ENCODE results near the gene PLCB2.

Gene PLCB2

DNA sequence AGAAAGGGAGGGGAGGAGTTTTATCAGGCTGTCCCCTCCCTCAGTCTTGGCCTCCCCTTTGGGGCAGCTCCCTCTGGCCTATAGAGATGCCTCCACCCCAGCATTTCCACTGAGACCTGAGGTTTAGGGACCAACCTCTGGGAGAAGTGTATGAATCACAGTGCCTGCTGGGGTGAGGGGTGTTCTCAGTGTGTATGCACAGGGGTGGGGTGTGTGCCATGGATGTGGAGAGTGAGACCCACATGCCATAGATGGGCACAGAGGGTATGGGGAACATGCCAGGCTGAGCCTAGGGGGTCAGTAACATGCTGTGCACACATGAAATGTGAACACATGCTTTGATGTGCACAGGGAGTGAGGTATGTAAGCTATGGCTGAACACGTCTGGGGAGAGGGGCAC, 12.4 kb downstream of the PLCB2 start:
- WGBS, 2 experiments, result 91 to 100% methylated on average over 1 of the region's 1 CpG
- Histone ChIP-seq H3K4me1 (ENCODE audit: control insufficient read depth, insufficient read depth, low read length) (peaks cover 30% of the 10 kb centered on the region), H3K27me3 (ENCODE audit: control insufficient read depth, insufficient read depth, low read length, poor library complexity, severe bottlenecking) (peaks cover 30% of the 10 kb centered on the region), H3K36me3 (ENCODE audit: control insufficient read depth, insufficient read depth, low read length) (no peaks in the 10 kb centered on the region), H3K27ac (ENCODE audit: insufficient read depth, low read depth, low read length, poor library complexity, severe bottlenecking) (no peak overlapping the region), H3K4me3 (ENCODE audit: insufficient read depth, low read depth, low read length) (no peak overlapping the region), H3K9me3 (ENCODE audit: control insufficient read depth, low read length) (peaks cover under 1% of the 10 kb centered on the region)

- no peaks in the 10 kb centered on the region for H3K36me3 ChIP-seq (ENCODE audit: control insufficient read depth, insufficient read depth, low read length)
- no peak overlapping the region for H3K4me3 ChIP-seq (ENCODE audit: insufficient read depth, low read depth, low read length)
- peaks cover 30% of the 10 kb centered on the region for H3K4me1 ChIP-seq (ENCODE audit: control insufficient read depth, insufficient read depth, low read length)
- no peak overlapping the region for H3K27ac ChIP-seq (ENCODE audit: insufficient read depth, low read depth, low read length, poor library complexity, severe bottlenecking)
- H3K9me3 ChIP-seq (ENCODE audit: control insufficient read depth, low read length), result no peaks in the 10 kb centered on the region
- WGBS, 2 experiments, result 84 to 85% methylated on average over 20 of the region's 20 CpGs
- peaks cover 38% of the 10 kb centered on the region for H3K27me3 ChIP-seq (ENCODE audit: control insufficient read depth, insufficient read depth, low read length, poor library complexity, severe bottlenecking)
Observed at GRCh38 chr15:40293905-40294895, 13.5 kb downstream of the PLCB2 start.

DNA sequence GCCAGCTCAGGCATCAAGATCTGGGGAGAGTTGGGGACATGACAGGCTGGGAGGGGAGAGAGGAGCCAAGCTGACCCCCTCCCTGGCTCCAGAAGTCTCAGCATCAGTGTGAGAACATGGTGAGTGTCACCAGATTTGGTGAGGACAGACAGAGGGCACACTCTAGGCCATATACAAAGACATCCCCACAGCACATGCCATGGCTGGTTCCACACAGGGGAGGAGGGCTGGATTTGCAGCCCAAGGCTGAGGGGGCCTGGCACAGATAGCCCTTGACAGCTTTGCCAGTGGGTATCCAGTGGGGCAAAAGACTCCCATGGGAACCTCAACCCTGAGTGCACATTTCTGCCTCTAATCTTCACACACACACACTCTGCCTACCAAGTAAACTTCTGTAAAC, 14.7 kb downstream of the PLCB2 start:
- H3K4me3 ChIP-seq (ENCODE audit: insufficient read depth, low read depth, low read length), result no peak overlapping the region
- peaks cover 30% of the 10 kb centered on the region for H3K4me1 ChIP-seq (ENCODE audit: control insufficient read depth, insufficient read depth, low read length)
- no peaks in the 10 kb centered on the region for H3K9me3 ChIP-seq (ENCODE audit: control insufficient read depth, low read length)
- no peak overlapping the region for H3K27ac ChIP-seq (ENCODE audit: insufficient read depth, low read depth, low read length, poor library complexity, severe bottlenecking)
- H3K27me3 ChIP-seq (ENCODE audit: control insufficient read depth, insufficient read depth, low read length, poor library complexity, severe bottlenecking), result peaks cover 38% of the 10 kb centered on the region
- no peaks in the 10 kb centered on the region for H3K36me3 ChIP-seq (ENCODE audit: control insufficient read depth, insufficient read depth, low read length)

DNA sequence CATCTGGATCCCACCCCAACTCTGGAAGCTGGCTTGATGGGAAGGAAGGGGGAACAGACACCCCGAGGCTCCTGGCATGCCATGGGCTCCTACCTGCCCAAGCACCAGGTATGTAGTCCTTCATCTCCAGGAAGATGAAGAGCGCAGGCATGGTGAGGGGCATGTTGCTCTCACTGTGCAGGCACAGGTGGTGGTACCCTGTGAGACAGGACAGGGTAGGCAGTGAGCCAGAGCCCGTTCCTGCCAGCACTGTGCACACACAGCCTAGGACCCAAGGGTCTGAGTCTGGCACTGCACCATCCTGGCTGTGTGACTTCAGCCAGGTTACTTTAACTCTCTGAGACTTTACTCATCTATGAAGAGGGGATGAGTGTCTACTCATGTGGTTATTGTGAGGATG, 15.5 kb downstream of the PLCB2 start:
- Histone ChIP-seq H3K4me3 (ENCODE audit: insufficient read depth, low read depth, low read length) (no peak overlapping the region), H3K4me1 (ENCODE audit: control insufficient read depth, insufficient read depth, low read length) (peaks cover 30% of the 10 kb centered on the region), H3K9me3 (ENCODE audit: control insufficient read depth, low read length) (no peaks in the 10 kb centered on the region), H3K27me3 (ENCODE audit: control insufficient read depth, insufficient read depth, low read length, poor library complexity, severe bottlenecking) (peaks cover 38% of the 10 kb centered on the region), H3K27ac (ENCODE audit: insufficient read depth, low read depth, low read length, poor library complexity, severe bottlenecking) (no peak overlapping the region), H3K36me3 (ENCODE audit: control insufficient read depth, insufficient read depth, low read length) (no peaks in the 10 kb centered on the region)
- 92 to 93% methylated on average over 3 of the region's 3 CpGs for WGBS, 2 experiments

- 2% methylated on average over 68 of the region's 68 CpGs for WGBS, 2 experiments
- H3K27me3 ChIP-seq (ENCODE audit: control insufficient read depth, insufficient read depth, low read length, poor library complexity, severe bottlenecking), result peaks cover 39% of the 10 kb centered on the region
- H3K4me1 ChIP-seq (ENCODE audit: control insufficient read depth, insufficient read depth, low read length), result peaks cover 37% of the 10 kb centered on the region
- H3K4me3 ChIP-seq (ENCODE audit: insufficient read depth, low read depth, low read length), result peak overlapping the region; percentile 32
- no peaks in the 10 kb centered on the region for H3K36me3 ChIP-seq (ENCODE audit: control insufficient read depth, insufficient read depth, low read length)
- no peaks in the 10 kb centered on the region for H3K9me3 ChIP-seq (ENCODE audit: control insufficient read depth, low read length)
- H3K27ac ChIP-seq (ENCODE audit: insufficient read depth, low read depth, low read length, poor library complexity, severe bottlenecking), result no peak overlapping the region
Observed at GRCh38 chr15:40290918-40291574, 16.7 kb downstream of the PLCB2 start.

DNA sequence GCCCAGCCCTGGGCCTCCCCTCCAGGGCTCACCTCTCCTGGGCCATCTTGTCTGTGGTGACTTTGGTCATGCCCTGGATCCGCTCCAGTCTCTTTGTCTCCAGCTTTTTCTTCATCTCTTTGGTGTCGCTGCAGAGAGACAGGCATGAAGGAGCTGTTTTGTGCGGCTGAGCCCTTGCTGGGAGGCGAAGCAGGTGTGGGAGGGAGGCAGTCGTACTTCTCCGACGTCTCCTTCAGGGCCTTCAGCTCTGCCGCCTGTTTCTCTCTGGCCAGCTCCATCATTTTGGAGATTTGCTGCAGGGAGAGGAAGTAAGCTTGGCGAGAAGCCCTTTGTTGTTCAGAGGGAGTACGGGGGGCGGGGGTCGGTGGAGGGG, 17.2 kb downstream of the PLCB2 start:
- no peak overlapping the region for H3K27ac ChIP-seq (ENCODE audit: insufficient read depth, low read depth, low read length, poor library complexity, severe bottlenecking)
- peaks cover 44% of the 10 kb centered on the region for H3K27me3 ChIP-seq (ENCODE audit: control insufficient read depth, insufficient read depth, low read length, poor library complexity, severe bottlenecking)
- no peaks in the 10 kb centered on the region for H3K9me3 ChIP-seq (ENCODE audit: control insufficient read depth, low read length)
- H3K4me3 ChIP-seq (ENCODE audit: insufficient read depth, low read depth, low read length), result no peak overlapping the region
- 22 to 25% methylated on average over 11 to 12 of the region's 12 CpGs for WGBS, 2 experiments
- peaks cover 43% of the 10 kb centered on the region for H3K4me1 ChIP-seq (ENCODE audit: control insufficient read depth, insufficient read depth, low read length)
- H3K36me3 ChIP-seq (ENCODE audit: control insufficient read depth, insufficient read depth, low read length), result no peaks in the 10 kb centered on the region

- H3K27me3 ChIP-seq (ENCODE audit: control insufficient read depth, insufficient read depth, low read length, poor library complexity, severe bottlenecking), result peaks cover 57% of the 10 kb centered on the region
Observed at GRCh38 chr15:40289140-40289775, 18.5 kb downstream of the PLCB2 start.

DNA sequence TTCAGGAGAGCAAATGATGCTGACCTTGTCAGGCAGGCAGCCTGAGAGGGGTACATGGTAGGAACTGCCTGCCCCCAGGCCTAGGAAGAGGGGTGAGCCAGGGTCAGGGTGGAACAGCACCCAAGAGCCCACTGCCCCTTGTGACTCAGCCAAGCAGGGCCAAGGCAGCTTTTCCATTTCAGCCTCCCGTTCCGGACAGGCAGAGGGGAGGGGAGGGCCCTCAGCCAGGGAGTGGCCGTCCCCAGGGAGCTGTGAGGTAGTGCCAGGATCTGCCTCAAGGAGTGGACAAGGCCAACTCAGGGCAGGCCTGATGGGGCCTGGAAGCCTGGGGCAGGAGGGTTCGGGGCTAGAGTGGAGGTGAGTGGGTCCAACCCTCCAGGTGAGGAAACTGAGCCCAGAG, 19.8 kb downstream of the PLCB2 start:
- Histone ChIP-seq H3K4me3 (ENCODE audit: insufficient read depth, low read depth, low read length) (no peak overlapping the region), H3K4me1 (ENCODE audit: control insufficient read depth, insufficient read depth, low read length) (peaks cover 36% of the 10 kb centered on the region), H3K36me3 (ENCODE audit: control insufficient read depth, insufficient read depth, low read length) (no peaks in the 10 kb centered on the region), H3K27ac (ENCODE audit: insufficient read depth, low read depth, low read length, poor library complexity, severe bottlenecking) (no peak overlapping the region), H3K27me3 (ENCODE audit: control insufficient read depth, insufficient read depth, low read length, poor library complexity, severe bottlenecking) (peaks cover 67% of the 10 kb centered on the region), H3K9me3 (ENCODE audit: control insufficient read depth, low read length) (no peaks in the 10 kb centered on the region)
- WGBS, 2 experiments, result 73 to 78% methylated on average over 4 of the region's 4 CpGs

More at GRCh38 chr15:40289140-40289775, 18.5 kb downstream of the PLCB2 start:
- Histone ChIP-seq H3K9me3 (ENCODE audit: control insufficient read depth, low read length) (no peaks in the 10 kb centered on the region), H3K27ac (ENCODE audit: insufficient read depth, low read depth, low read length, poor library complexity, severe bottlenecking) (no peak overlapping the region), H3K4me3 (ENCODE audit: insufficient read depth, low read depth, low read length) (no peak overlapping the region), H3K4me1 (ENCODE audit: control insufficient read depth, insufficient read depth, low read length) (peaks cover 43% of the 10 kb centered on the region), H3K36me3 (ENCODE audit: control insufficient read depth, insufficient read depth, low read length) (no peaks in the 10 kb centered on the region)
- 79% methylated on average over 6 of the region's 6 CpGs for WGBS, 2 experiments

DNA sequence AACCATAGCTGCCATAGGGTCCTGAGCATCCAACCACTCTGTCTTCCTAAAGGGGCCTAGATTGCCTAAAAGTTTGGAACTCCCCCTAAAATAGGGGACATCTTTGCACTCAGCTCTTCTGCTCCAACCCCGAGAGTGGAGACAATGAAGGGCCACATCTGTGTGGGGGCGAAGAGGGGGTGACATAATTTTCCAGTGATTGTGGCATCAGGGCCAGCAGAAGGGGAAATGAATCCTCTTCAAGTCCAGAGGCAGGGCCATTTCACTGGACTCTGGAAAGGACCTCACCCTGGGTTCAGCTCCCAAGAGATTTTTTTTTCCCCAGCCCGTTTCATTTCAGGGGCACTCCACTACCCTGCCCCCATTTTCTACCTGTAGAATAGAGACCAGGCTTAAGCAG, 20.2 kb downstream of the PLCB2 start:
- peaks cover 67% of the 10 kb centered on the region for H3K27me3 ChIP-seq (ENCODE audit: control insufficient read depth, insufficient read depth, low read length, poor library complexity, severe bottlenecking)
- H3K9me3 ChIP-seq (ENCODE audit: control insufficient read depth, low read length), result no peaks in the 10 kb centered on the region
- no peaks in the 10 kb centered on the region for H3K36me3 ChIP-seq (ENCODE audit: control insufficient read depth, insufficient read depth, low read length)
- WGBS, 2 experiments, result 95 to 96% methylated on average over 3 of the region's 3 CpGs
- H3K4me1 ChIP-seq (ENCODE audit: control insufficient read depth, insufficient read depth, low read length), result peaks cover 34% of the 10 kb centered on the region
- H3K4me3 ChIP-seq (ENCODE audit: insufficient read depth, low read depth, low read length), result no peak overlapping the region
- H3K27ac ChIP-seq (ENCODE audit: insufficient read depth, low read depth, low read length, poor library complexity, severe bottlenecking), result no peak overlapping the region

DNA sequence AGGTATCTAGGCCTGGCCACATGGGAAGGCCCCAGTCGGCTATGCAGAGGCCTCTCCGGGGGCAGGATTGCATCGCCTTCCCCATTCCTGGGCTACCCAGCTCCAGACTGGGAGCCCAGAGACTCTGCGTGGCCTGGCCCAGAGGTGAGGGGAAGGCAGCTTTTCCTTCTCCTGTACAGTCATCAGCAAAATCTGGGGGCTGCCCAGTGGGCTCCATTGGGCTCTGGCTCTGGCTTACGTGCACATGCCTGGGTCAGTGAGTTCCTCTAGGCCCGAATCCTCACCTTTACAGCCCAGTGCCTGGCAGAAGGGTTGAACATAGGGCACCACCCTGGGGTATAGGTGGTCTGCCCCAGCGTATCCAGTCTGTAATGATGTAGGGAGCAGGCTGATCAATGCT, 20.9 kb downstream of the PLCB2 start:
- no peaks in the 10 kb centered on the region for H3K9me3 ChIP-seq (ENCODE audit: control insufficient read depth, low read length)
- WGBS, 2 experiments, result 79 to 81% methylated on average over 6 to 7 of the region's 7 CpGs
- peaks cover 67% of the 10 kb centered on the region for H3K27me3 ChIP-seq (ENCODE audit: control insufficient read depth, insufficient read depth, low read length, poor library complexity, severe bottlenecking)

More for the DNA sequence above, 20.9 kb downstream of the PLCB2 start:
- no peaks in the 10 kb centered on the region for H3K36me3 ChIP-seq (ENCODE audit: control insufficient read depth, insufficient read depth, low read length)
- no peak overlapping the region for H3K4me3 ChIP-seq (ENCODE audit: insufficient read depth, low read depth, low read length)
- no peak overlapping the region for H3K27ac ChIP-seq (ENCODE audit: insufficient read depth, low read depth, low read length, poor library complexity, severe bottlenecking)
- peaks cover 34% of the 10 kb centered on the region for H3K4me1 ChIP-seq (ENCODE audit: control insufficient read depth, insufficient read depth, low read length)
